ENCODE results near the gene EPHA2. TPM values are rescaled to one million over a fixed set of nuclear protein-coding genes. Genes with fewer than 3 reads are reported as not detected.

EPHA2 gene
- total RNA-seq, 1 experiment from 2014 or later, result 248 TPM

DNA sequence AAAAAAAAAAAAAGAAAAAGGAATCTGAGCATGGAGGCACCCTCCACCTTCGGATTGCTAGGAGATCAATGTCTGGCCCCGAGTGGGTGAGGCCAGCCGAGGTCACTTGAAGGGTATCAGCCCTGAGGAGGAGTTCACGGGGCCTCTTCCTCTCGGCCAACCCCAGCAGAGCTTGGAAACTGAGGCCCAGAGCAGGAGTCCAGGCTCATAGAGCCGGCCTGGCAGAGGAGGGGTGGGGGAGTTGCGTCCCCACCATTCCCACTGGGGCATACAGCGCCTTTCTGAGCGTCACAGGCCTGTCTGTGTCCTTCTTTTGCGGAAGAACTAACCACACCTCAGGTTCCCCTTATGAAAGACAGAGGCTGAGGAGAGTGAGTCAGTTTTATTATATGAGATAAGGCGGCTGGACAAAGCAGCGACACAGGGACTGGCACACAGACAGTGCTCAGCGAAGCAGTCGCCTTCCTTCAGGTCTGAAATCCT, 17.1 kb upstream of the EPHA2 start:
- POLR2A ChIA-PET, result interaction anchor here (0.6 to 5.6 kb wide), 14 partner anchors 9 to 723 kb away, joined by 3 to 66 read pairs (median 4); partner anchors contain the start of gene EPHA2
- DNase-seq (ENCODE audit: unreplicated experiment), result peak; percentile 74
- Mint-ChIP-seq H3K27me3 (ENCODE audit: insufficient read depth, unreplicated experiment) (no peaks in the 10 kb centered on the region), H3K4me3 (ENCODE audit: unreplicated experiment) (peak overlapping the region; percentile 59), H3K36me3 (ENCODE audit: insufficient read depth, unreplicated experiment) (peaks cover 6% of the 10 kb centered on the region), H3K9me3 (ENCODE audit: unreplicated experiment) (no peaks in the 10 kb centered on the region), H3K4me1 (ENCODE audit: insufficient read depth, unreplicated experiment) (peaks cover 41% of the 10 kb centered on the region), H3K27ac (ENCODE audit: low read depth, unreplicated experiment) (peak overlapping the region; percentile 99)
- no TSS peak for BruUV-seq (replicated peaks)
- CTCF ChIA-PET, result interaction anchor here (1.0 kb wide), 1 partner anchor 13 kb away, joined by 3 read pairs; no protein-coding TSS in a partner anchor
- intact Hi-C loops (cut with micrococcal nuclease), result no loop called here
- TF ChIP-seq, protein P1, sequence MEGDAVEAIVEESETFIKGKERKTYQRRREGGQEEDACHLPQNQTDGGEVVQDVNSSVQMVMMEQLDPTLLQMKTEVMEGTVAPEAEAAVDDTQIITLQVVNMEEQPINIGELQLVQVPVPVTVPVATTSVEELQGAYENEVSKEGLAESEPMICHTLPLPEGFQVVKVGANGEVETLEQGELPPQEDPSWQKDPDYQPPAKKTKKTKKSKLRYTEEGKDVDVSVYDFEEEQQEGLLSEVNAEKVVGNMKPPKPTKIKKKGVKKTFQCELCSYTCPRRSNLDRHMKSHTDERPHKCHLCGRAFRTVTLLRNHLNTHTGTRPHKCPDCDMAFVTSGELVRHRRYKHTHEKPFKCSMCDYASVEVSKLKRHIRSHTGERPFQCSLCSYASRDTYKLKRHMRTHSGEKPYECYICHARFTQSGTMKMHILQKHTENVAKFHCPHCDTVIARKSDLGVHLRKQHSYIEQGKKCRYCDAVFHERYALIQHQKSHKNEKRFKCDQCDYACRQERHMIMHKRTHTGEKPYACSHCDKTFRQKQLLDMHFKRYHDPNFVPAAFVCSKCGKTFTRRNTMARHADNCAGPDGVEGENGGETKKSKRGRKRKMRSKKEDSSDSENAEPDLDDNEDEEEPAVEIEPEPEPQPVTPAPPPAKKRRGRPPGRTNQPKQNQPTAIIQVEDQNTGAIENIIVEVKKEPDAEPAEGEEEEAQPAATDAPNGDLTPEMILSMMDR (IDR thresholded peaks at IDR 0.05; ENCODE audit: unreplicated experiment), result no peak

DNA sequence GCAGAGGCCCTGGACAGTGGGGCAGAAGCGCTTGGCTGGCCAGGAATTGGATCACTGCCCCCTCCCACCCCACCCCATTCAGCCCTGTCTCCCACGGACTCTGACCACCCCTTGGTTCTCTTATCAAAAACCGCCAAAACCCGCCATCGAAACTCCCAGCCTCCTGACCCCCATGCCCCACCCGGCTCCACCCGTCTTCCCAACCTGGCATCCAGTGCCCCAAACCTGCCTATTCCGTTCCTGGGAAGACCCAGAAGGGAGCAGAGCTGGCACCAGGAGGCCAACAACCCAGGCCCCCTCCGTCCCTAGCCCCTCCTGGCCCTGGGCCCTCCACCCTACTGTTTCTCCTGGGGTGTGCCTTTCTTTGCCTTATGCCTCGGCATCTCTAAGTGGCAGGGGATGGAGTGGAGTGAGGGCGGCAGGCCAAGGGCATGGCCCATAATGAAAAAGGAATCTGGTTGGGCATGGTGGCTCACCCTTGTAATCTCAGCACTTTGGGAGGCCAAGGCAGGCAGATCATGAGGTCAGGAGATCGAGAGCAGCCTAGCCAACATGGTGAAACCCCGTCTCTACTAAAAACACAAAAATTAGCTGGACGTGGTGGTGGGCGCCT, 16.5 kb upstream of the EPHA2 start:
- ChIA-PET POLR2A (interaction anchor here (0.6 to 5.6 kb wide), 7 partner anchors 8 to 323 kb away, joined by 3 to 66 read pairs (median 20); partner anchors contain the start of gene EPHA2), CTCF (interaction anchor here (1.0 kb wide), 1 partner anchor 14 kb away, joined by 3 read pairs; no protein-coding TSS in a partner anchor)
- Mint-ChIP-seq H3K27ac (ENCODE audit: low read depth, unreplicated experiment) (peak overlapping the region; percentile 99), H3K36me3 (ENCODE audit: insufficient read depth, unreplicated experiment) (peaks cover 6% of the 10 kb centered on the region), H3K4me3 (ENCODE audit: unreplicated experiment) (peak overlapping the region; percentile 22), H3K4me1 (ENCODE audit: insufficient read depth, unreplicated experiment) (peaks cover 39% of the 10 kb centered on the region), H3K9me3 (ENCODE audit: unreplicated experiment) (no peaks in the 10 kb centered on the region), H3K27me3 (ENCODE audit: insufficient read depth, unreplicated experiment) (no peaks in the 10 kb centered on the region)
- intact Hi-C loops (cut with micrococcal nuclease), result no loop called here
- TF ChIP-seq, protein P1 (IDR thresholded peaks at IDR 0.05; ENCODE audit: unreplicated experiment), result no peak
- no peak for DNase-seq (ENCODE audit: unreplicated experiment)
- BruUV-seq (replicated peaks), result no TSS peak

DNA sequence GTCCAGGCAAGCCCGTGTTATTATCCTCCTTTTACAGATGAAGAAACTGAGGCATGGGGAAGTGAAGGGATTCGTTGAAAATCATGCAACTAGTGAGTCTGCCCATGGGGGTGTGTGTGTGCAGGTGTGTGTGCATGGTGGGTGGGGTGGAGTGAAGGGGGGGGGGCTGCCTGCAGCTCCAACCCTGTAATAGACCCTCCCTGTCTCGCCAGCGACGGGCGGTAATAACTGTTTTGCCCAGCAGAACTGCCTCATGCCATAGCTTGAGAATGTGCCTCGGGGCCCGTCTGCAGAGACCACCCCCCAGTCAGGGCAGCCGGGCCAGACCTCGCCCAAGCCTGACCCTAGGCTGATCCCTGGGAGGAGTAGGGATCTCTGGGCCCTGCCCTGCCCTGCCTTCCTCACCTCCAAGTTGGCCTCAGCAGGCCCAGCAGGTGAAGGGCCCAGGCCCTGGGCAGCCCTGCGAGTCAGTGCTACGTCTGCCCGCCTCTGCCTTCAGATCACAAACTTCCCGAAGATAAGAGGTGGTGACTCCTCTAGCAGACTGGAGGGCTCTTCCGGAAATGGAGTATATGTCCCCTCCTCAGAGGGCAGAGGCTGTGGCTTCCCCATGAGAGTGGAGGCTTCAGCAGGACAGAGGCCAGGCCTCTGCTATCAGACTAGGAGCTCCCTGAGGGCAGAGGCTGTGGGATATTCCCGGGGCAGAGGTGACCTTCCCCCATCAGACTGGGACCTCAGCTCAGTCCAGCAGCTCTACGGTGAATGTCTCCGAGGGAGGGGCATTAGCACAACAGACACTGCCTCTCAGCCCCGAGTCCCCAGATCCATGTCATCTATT, 15.7 kb upstream of the EPHA2 start:
- no peak for DNase-seq (ENCODE audit: unreplicated experiment)
- H3K4me3 Mint-ChIP-seq (ENCODE audit: unreplicated experiment), result no peak overlapping the region
- H3K4me1 Mint-ChIP-seq (ENCODE audit: insufficient read depth, unreplicated experiment), result peaks cover 31% of the 10 kb centered on the region
- TF ChIP-seq, protein P1 (IDR thresholded peaks at IDR 0.05; ENCODE audit: unreplicated experiment), result no peak
- H3K9me3 Mint-ChIP-seq (ENCODE audit: unreplicated experiment), result no peaks in the 10 kb centered on the region
- peaks cover 6% of the 10 kb centered on the region for H3K36me3 Mint-ChIP-seq (ENCODE audit: insufficient read depth, unreplicated experiment)
- ChIA-PET CTCF (interaction anchor here (3.6 kb wide), 1 partner anchor 15 kb away, joined by 14 read pairs; the partner anchor contains the start of gene EPHA2), POLR2A (interaction anchor here (0.6 to 5.6 kb wide), 4 partner anchors 7 to 322 kb away, joined by 3 to 48 read pairs (median 13); partner anchors contain the start of gene EPHA2)
- H3K27me3 Mint-ChIP-seq (ENCODE audit: insufficient read depth, unreplicated experiment), result no peaks in the 10 kb centered on the region
- BruUV-seq (replicated peaks), result no TSS peak
- no peak overlapping the region for H3K27ac Mint-ChIP-seq (ENCODE audit: low read depth, unreplicated experiment)
- intact Hi-C loops (cut with micrococcal nuclease), result no loop called here

DNA sequence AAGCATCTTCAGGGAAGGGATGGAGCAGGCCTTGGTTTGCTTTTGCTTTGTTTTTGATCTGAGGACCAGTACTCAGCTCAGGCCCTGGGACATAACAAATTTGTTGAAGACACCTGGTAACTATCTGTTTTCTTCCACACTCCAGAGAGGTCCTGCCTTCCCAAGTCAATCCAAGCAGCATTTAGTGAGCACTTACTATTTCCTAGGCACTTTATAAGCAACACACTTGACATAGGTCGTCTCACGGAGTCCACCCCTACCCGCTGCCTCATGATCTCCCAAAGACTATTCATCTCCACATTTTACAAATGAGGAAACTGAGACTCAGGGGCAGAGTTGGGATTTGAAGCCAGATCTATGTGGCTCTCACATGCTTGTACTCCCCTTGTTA, 14.4 kb upstream of the EPHA2 start:
- BruUV-seq (replicated peaks), result no TSS peak
- CTCF ChIA-PET, result interaction anchor here (0.9 to 3.6 kb wide), 2 partner anchors 14 to 16 kb away, joined by 3 to 14 read pairs; partner anchors contain the start of gene EPHA2
- POLR2A ChIA-PET, result interaction anchor here (2.0 kb wide), 1 partner anchor 14 kb away, joined by 6 read pairs; the partner anchor contains the start of gene EPHA2

More for the DNA sequence above, 14.4 kb upstream of the EPHA2 start:
- no peak for DNase-seq (ENCODE audit: unreplicated experiment)
- no peak overlapping the region for H3K4me3 Mint-ChIP-seq (ENCODE audit: unreplicated experiment)
- H3K9me3 Mint-ChIP-seq (ENCODE audit: unreplicated experiment), result no peaks in the 10 kb centered on the region
- TF ChIP-seq, protein P1 (IDR thresholded peaks at IDR 0.05; ENCODE audit: unreplicated experiment), result no peak
- intact Hi-C loops (cut with micrococcal nuclease), result no loop called here
- peaks cover 30% of the 10 kb centered on the region for H3K4me1 Mint-ChIP-seq (ENCODE audit: insufficient read depth, unreplicated experiment)
- H3K36me3 Mint-ChIP-seq (ENCODE audit: insufficient read depth, unreplicated experiment), result peaks cover 6% of the 10 kb centered on the region
- no peak overlapping the region for H3K27ac Mint-ChIP-seq (ENCODE audit: low read depth, unreplicated experiment)
- H3K27me3 Mint-ChIP-seq (ENCODE audit: insufficient read depth, unreplicated experiment), result no peaks in the 10 kb centered on the region

Data from MCF 10A (cell line).